Skeletal muscle tissue (tissue), 4 donors: Measurements from ENCODE around the gene PTPRM. TPM values are rescaled to one million over a fixed set of nuclear protein-coding genes. Genes with fewer than 3 reads are reported as not detected.

ENCODE experiments used
- H3K27ac ChIP-seq: one replicate; pipeline ENCODE4 v1.7.0; 2013; ENCODE audit warnings: mild to moderate bottlenecking, low read depth, low read length, inconsistent platforms
- H3K27me3 ChIP-seq, 3 donors: one replicate each; pipeline ENCODE4 v1.7.0; 2013; ENCODE audit warnings: low read length in 3 of 3; ENCODE audit not compliant: control insufficient read depth in 3 of 3, insufficient read depth in 3 of 3
- H3K36me3 ChIP-seq, 3 donors: one replicate each; pipeline ENCODE4 v1.7.0; 2013; ENCODE audit warnings: low read length in 3 of 3; ENCODE audit not compliant: control insufficient read depth in 3 of 3, insufficient read depth in 3 of 3
- H3K4me1 ChIP-seq, 3 donors: one replicate each; pipeline ENCODE4 v1.7.0; 2013; ENCODE audit warnings: low read length in 3 of 3, mild to moderate bottlenecking in 3 of 3; ENCODE audit not compliant: control insufficient read depth in 3 of 3, insufficient read depth in 3 of 3
- H3K4me3 ChIP-seq, 3 donors: one replicate each; pipeline ENCODE4 v1.7.0; 2013; ENCODE audit warnings: low read length in 3 of 3
- H3K9ac ChIP-seq, 3 donors: one replicate each; pipeline ENCODE4 v1.7.0; 2013; ENCODE audit warnings: low read length in 3 of 3, mild to moderate bottlenecking in 3 of 3, moderate library complexity in 2 of 3, low read depth in 1 of 3
- H3K9me3 ChIP-seq, 3 donors: one replicate each; pipeline ENCODE4 v1.7.0; 2013; ENCODE audit warnings: low read length in 3 of 3; ENCODE audit not compliant: control insufficient read depth in 3 of 3
- total RNA-seq: library from RNA; depleted of rRNA; stranded (reverse); fragments of >200 nt; gene quantifications from one replicate; pipeline ENCODE4 v1.2.3, GENCODE V29; 2014
- donor health status: Osteomylitis.

PTPRM gene
- total RNA-seq = 68.9 TPM

GRCh38 chr18:7566567-7567473 lies at the start of gene PTPRM:
PTPRM (plus strand) TSS chr18:7567316; CDS start chr18:7567819, 503 bp downstream.
- Histone ChIP-seq H3K27me3 (no peaks in the 10 kb centered on the region), H3K4me1 (peaks cover 5 to 19% (median 14%) of the 10 kb centered on the region in 3 donors)

GRCh38 chr18:7517852-7518251 lies 49.3 kb upstream of the PTPRM start:
- H3K9me3 ChIP-seq = no peaks in the 10 kb centered on the region
- no peak overlapping the region for H3K9ac ChIP-seq
- H3K27ac ChIP-seq = no peak overlapping the region
- no peak overlapping the region for H3K4me3 ChIP-seq
- peaks cover 0 to 4% (median 0%) of the 10 kb centered on the region in 3 donors for H3K4me1 ChIP-seq
- H3K27me3 ChIP-seq = peaks cover 0 to 7% (median 3%) of the 10 kb centered on the region in 3 donors
- no peaks in the 10 kb centered on the region for H3K36me3 ChIP-seq

More at GRCh38 chr18:7566567-7567473, at the start of gene PTPRM:
- Histone ChIP-seq H3K9me3 (no peaks in the 10 kb centered on the region), H3K4me3 (peak within 1 kb of the TSS; percentile 78 to 88 (median 85)), H3K27ac (peak within 1 kb of the TSS; percentile 95), H3K36me3 (no peaks in the 10 kb centered on the region), H3K9ac (peak within 1 kb of the TSS; percentile 89 to 94 (median 90))

GRCh38 chr18:7520200-7520785 lies 46.8 kb upstream of the PTPRM start:
- Histone ChIP-seq H3K36me3 (no peaks in the 10 kb centered on the region), H3K9me3 (no peaks in the 10 kb centered on the region), H3K27ac (no peak overlapping the region), H3K27me3 (peaks cover 0 to 7% (median 3%) of the 10 kb centered on the region in 3 donors), H3K9ac (no peak overlapping the region), H3K4me3 (no peak overlapping the region), H3K4me1 (no peaks in the 10 kb centered on the region)

GRCh38 chr18:7521226-7521856 lies 45.8 kb upstream of the PTPRM start:
- no peak overlapping the region for H3K27ac ChIP-seq
- H3K4me3 ChIP-seq = no peak overlapping the region
- H3K4me1 ChIP-seq = no peaks in the 10 kb centered on the region
- H3K9me3 ChIP-seq = no peaks in the 10 kb centered on the region
- no peaks in the 10 kb centered on the region for H3K36me3 ChIP-seq
- no peak overlapping the region for H3K9ac ChIP-seq
- peaks cover 0 to 7% (median 3%) of the 10 kb centered on the region in 3 donors for H3K27me3 ChIP-seq

GRCh38 chr18:7523772-7524171 lies 43.3 kb upstream of the PTPRM start:
- Histone ChIP-seq H3K9ac (no peak overlapping the region), H3K27ac (no peak overlapping the region)

GRCh38 chr18:7524786-7525185 lies 42.3 kb upstream of the PTPRM start:
- H3K9me3 ChIP-seq = no peaks in the 10 kb centered on the region
- H3K4me1 ChIP-seq = no peaks in the 10 kb centered on the region
- H3K36me3 ChIP-seq = no peaks in the 10 kb centered on the region
- no peak overlapping the region for H3K4me3 ChIP-seq
- H3K9ac ChIP-seq = no peak overlapping the region
- no peak overlapping the region for H3K27ac ChIP-seq
- H3K27me3 ChIP-seq = peaks cover 0 to 3% (median 3%) of the 10 kb centered on the region in 3 donors

More at GRCh38 chr18:7523772-7524171, 43.3 kb upstream of the PTPRM start:
- Histone ChIP-seq H3K4me1 (no peaks in the 10 kb centered on the region), H3K36me3 (no peaks in the 10 kb centered on the region), H3K9me3 (no peaks in the 10 kb centered on the region), H3K4me3 (no peak overlapping the region), H3K27me3 (peaks cover 0 to 3% (median 3%) of the 10 kb centered on the region in 3 donors)

GRCh38 chr18:7532942-7533341 lies 34.2 kb upstream of the PTPRM start:
- Histone ChIP-seq H3K27me3 (no peaks in the 10 kb centered on the region), H3K36me3 (no peaks in the 10 kb centered on the region), H3K9ac (no peak overlapping the region), H3K4me3 (no peak overlapping the region), H3K27ac (no peak overlapping the region), H3K4me1 (peaks cover 0 to 8% (median 0%) of the 10 kb centered on the region in 3 donors), H3K9me3 (peaks cover 0 to 2% (median 2%) of the 10 kb centered on the region in 3 donors)

GRCh38 chr18:7535436-7536205 lies 31.5 kb upstream of the PTPRM start:
- H3K4me1 ChIP-seq = peaks cover 0 to 8% (median 0%) of the 10 kb centered on the region in 3 donors
- H3K27me3 ChIP-seq = no peaks in the 10 kb centered on the region
- no peaks in the 10 kb centered on the region for H3K36me3 ChIP-seq
- H3K9me3 ChIP-seq = peaks cover 0 to 2% (median under 1%) of the 10 kb centered on the region in 3 donors
- no peak overlapping the region for H3K9ac ChIP-seq
- H3K4me3 ChIP-seq = no peak overlapping the region
- no peak overlapping the region for H3K27ac ChIP-seq

- H3K9me3 ChIP-seq = peaks cover 0 to 2% (median 0%) of the 10 kb centered on the region in 3 donors
- H3K27me3 ChIP-seq = no peaks in the 10 kb centered on the region
- no peak overlapping the region for H3K4me3 ChIP-seq
- H3K27ac ChIP-seq = no peak overlapping the region
- peaks cover 0 to 8% (median 0%) of the 10 kb centered on the region in 3 donors for H3K4me1 ChIP-seq
- H3K9ac ChIP-seq = no peak overlapping the region
- no peaks in the 10 kb centered on the region for H3K36me3 ChIP-seq
Measured at GRCh38 chr18:7537145-7537544, 30.0 kb upstream of the PTPRM start.
